ENCODE data around the gene ECHS1.
A peak's percentile ranks its signal among the peaks of the same experiment; 100 is the strongest.
"Not testable (repeated sequence)": the region's sequence is repeated elsewhere in the genome, so short reads cannot be mapped to it uniquely, and the experiment has no call there.

Gene ECHS1

DNA sequence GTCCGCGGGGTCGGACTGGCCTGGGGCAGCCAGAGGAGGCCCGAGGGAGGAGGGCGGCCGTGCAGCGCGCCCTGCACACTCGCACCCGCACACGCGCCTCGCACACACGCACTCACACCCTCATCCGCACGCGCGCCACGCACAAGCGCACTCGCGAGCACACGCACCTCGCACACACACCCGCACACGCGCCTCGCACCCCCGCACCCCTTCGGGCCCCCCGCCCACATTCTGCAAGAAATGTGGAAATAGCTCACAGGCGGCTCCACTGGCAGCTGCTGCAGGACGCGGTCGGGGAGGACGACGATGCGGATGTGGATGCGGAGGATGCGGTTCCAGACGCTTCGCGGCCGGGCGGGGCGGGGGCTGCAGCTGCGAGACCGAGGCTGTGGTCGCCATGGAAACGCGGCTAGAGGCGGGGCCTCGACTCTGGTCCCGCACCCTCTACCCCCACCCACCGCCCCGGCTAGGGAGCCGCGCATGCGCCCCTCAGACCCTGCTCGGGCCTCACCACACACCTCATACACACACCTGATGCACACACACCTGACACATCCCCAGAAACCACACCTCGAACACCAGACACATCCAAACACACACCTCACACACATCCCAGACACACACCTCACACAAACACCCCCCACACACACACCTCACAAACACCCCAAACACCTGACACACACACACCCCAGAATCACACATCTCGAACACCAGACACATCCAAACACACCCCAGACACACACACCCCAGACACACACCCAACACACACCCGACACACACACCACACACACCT is 36.4 kb downstream of the ECHS1 start, which contains the start of gene CALY:
Gene CALY, minus strand, starts transcription at position 320 of the 793 bp plus-strand sequence. CDS start 7,907 bp downstream, outside the sequence.
- DNase-seq, result peak; percentile 74

DNA sequence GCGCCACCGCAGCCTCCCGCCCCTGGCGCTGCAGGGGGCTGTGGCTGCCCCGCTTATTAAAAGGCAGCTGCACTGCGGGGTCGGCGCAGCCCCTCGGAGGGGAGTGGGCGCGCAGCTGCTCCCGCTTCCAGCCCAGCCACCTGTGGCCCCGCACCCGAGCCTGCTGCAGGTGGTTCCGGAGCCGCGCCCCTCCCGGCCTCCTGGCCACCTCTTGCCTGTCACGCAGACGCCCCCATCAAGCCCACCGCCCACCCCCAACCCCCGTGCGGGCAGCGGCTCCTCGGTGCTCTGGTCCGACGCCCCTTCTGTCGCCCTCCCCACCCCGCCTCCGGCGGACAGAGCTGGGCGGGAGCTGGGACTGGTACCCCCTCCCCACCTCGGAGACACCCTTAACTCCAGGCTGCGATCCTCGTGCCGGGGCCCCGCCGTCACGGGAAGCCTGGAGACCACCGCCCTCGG is 37.0 kb downstream of the ECHS1 start:
- DNase-seq, result no peak

DNA sequence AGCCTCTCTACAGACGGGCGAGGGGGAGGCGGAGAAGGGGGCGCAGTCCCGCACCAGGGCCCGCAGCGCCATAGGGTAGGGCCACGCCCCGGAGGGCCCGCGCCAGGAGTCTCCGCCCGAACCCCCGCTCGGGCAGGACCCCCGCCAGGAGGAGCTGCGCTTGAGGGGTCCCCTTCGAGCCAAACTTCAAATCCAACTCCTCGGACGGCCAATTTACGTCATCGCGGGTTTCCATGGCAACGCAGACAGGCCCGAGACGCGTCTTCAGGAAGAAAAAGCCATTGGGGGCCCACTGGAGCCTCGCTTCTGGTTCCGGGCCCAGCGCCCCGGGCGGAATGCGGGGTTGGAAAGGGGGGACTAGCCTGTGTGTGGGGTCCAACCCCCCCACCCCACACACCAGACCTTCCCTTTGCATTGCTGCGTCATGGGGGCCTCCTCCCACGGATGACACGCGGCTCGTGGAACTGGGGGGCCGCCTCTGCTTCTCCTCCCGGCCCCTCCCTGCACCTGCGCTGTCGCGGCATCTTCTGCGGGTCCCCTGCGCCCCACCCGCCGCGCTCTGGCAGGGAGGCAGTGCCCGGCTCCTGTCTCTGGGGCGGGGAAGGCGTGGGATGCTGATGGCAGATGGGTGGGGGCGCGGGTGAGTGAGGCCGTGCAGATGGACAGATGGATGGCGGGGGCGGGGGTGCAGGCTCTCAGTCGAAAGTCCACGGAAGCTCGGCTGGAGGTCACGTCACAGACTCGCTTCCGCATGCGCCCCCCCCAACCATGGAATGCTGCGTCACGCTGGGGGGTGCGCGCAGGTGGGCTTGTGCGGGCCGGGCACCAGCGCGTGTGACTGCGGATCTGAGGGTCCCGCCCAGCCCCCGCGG is 37.7 kb downstream of the ECHS1 start:
- DNase-seq, result peak; percentile 85

- DNase-seq, result no peak
Measured at GRCh38 chr10:133334503-133335245, 38.5 kb downstream of the ECHS1 start.

DNA sequence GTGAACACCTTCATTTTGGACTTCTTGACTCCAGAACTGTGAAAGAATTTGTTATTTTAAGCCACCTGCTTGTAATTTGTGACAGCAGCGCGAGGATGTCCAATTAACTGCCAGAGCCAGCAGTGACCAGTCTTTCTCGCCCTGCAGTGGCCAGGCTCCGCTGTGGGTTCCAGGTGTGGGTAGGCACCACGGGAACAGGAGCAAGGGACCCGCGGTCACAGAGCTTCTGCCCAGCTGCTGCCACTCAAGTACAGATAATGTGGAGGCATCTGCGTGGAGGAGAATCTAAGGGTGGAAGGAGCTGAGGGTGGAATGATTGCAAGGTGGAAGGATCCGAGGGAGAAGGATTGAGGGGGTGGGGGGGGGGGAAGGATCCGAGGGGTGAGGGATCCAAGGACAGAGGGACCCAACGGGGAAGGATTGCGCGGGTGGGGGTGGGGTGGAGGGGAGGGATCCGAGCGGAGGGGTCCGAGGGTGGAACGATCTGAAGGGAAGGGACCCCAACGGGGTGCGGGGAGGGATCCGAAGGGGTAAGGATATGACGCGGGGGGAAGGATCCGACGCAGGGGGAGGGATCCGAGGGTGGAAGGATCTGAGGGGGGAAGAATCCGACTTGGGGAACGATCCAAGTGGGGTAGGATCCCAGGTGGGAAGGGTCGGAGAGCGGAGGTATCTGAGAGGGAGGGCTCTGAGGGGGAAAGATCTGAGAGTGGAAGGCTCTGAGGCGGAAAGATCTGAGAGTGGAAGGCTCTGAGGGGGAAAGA is 40.0 kb downstream of the ECHS1 start:
- DNase-seq, result no peak

GRCh38 chr10:133329491-133330202 is 43.5 kb downstream of the ECHS1 start:
- DNase-seq, result peak; percentile 91

GRCh38 chr10:133328358-133329343 is 44.5 kb downstream of the ECHS1 start:
- DNase-seq, result no peak

DNA sequence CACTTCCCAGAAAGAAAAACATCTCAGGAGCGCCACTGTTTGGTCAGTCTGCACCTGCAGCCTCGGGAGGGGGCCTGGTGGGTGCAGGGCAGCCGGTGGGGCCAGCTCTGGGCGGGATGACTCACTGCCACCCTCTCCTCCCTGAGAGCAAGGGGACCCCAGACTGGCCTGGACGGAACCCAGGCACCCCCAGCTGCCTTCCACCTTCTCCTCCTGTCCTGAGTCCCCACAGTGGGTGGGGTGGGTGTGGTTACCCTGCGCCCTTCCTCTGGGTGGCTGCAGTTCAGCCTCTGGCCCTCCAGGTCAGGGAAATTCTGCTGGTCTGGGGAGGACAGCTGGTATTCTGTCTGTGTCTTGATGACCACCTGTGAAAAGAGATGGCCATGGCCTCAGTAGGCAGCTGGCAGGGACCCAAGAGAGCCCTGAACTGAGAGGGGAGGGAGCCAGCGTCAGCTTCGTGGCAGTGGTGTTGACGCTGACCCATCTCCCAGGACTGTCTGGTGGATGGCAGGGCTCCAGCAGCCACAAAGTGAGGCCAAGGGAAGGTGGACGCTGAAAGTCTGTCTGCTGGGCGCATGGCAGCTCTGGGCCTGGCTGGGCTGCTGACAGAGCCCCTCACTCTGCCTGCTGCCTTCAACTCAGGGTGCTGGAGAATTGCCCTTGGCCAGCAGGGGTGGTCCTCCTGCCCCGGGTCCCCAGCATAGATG is 45.4 kb downstream of the ECHS1 start:
- no peak for DNase-seq

DNA sequence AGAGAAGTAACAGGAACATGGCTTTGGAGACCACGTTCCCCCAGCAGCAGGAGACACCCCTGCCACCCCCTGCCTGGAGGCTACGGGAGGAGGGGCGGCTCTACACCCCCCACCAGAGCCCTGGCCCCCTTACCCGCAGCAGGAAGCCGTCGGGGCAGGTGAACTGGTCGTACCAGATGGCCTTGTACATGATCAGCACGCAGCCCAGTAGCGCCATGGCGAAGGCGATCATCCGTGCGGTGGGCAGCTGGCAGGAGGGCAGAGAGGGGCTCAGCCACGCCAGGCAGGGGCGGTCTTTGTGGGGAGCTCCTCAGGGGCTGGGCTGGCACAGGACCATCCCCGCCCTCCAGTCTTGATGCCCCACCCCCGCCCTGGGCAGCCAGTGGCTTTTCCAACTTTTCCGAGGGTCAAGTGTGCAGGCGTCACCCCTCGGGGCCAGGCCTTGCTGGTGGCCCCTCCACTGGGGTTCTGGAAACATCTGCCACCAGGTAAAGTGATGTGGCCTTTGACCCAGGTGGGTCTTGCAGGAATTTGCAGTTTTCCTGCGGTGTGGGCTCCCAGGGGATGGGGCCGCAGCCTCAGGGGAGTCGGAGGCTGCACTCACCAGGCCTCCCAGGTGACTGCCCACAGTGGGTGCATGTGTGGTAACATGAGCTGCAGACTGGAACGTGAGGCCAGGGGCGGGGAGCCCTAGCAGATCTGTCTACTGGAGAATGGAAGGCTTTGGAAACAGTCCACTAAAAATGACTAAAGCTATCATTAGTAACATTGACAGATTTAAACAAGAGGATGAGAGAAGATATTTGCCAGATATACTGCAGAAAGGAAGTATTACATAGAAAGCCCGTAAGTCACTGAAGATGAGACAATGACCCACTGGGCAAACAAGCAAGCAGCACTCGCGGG is 46.2 kb downstream of the ECHS1 start:
- no peak for DNase-seq

DNA sequence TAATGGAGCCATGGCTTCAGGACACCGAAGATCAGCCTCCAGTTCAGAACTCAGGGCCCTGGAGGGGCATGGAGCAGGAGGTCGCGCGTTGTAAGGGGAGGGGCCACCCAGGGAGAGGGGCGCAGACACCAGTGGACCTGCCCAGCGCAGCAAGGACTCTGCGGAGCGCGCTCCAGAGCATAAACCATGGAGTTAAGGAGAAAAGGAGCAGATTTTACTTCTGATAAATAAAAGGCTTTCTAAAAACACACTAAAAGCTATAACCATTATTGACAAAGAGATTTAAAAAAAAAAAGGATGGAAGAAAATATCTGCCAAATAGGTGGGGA is 47.0 kb downstream of the ECHS1 start:
- DNase-seq, result no peak

DNA sequence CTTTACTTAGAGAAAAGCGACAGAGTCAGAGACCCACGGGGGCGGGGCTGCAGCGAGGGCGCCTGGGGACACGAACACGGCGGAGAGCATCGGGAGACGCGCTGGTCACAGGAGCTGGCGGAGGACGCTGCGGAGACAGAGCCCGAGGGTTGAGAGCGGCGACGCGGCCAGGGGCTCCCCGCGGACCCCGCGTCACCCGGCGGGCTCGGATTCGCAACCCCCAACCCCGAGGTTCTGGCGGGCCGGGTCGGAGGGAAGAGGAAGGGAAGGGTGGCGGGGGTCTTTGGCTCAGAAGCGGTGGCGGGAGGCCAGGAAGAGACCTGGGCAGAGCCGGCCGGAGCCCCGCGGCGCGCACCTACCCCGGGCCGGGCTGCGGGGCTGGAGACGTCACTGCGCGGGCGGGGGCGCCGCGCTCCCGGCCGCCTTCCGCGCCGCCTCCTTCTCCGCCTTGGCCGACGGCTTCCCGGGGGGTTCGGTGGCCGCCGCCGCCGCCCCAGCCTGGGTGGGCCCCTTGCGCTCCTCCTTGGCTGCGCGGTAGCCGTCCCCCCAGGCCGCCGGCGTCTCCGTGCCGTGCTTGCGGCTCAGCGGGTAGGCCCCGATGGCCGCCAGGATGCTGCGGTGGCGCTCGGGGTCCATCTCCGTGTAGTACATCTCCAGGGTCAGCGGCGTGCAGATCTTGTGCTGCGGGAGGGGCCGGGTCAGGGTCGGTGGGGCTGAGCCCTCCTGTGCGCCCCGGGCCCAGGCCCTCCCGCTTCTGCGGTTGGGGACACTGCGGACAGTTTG is 47.5 kb downstream of the ECHS1 start:
- DNase-seq, result peak; percentile 41

GRCh38 chr10:133324857-133325260 is 48.3 kb downstream of the ECHS1 start:
- no peak for DNase-seq

DNA sequence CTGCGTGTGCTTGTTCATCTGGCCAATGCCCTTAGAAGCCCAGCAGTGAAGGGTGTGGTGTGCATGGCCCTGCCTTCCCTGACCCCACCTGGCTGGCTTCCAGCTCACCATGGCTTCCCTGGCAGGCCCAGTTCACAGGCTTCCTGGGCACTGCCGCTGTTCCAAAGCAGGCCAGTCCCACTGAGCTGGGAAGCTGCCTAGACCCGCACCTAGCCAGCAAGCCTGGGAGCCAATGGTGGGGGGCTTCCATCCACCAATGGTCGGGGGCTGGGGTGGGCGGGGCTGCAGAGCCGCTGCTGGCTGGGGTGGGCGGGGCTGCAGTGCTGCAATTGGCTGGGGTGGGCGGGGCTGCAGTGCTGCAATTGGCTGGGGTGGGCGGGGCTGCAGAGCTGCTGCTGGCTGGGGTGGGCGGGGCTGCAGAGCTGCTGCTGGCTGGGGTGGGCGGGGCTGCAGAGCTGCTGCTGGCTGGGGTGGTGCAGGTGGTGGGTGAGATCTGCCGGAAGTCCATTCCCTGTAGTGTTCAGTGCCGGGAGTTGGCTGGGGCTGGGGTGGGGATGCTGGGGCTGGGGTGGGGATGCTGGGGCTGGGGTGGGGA is 48.9 kb downstream of the ECHS1 start:
- peak; percentile 49 for DNase-seq

DNA sequence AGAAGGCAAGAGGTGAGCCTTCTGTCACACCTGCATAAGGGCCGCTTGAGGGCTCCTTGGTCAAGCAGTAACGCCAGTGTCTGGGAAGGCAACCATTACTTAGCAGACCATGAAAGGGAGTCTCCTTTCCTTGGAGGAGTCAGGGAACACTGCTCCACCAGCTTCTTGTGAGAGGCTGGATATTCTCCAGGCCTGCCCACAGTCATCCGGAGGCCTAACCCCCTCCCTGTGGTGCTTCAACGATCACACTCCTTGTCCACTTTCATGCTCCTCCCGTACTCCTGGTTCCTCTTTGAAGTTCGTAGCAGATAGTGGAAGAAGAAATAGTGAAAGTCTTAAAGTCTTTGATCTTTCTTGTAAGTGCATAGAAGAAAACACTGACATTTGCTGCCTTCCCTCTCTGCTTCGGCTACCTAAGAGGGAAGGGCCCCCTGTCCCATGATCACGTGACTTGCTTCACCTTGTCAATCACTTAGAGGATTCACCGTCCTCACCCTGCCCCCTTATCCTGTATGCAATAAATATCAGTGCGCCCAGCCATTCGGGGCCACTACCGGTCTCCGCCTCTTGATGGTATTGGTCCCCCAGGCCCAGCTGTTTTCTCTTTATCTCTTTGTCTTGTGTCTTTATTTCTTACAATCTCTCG is 51.0 kb downstream of the ECHS1 start:
- DNase-seq, result not testable (repeated sequence)

DNA sequence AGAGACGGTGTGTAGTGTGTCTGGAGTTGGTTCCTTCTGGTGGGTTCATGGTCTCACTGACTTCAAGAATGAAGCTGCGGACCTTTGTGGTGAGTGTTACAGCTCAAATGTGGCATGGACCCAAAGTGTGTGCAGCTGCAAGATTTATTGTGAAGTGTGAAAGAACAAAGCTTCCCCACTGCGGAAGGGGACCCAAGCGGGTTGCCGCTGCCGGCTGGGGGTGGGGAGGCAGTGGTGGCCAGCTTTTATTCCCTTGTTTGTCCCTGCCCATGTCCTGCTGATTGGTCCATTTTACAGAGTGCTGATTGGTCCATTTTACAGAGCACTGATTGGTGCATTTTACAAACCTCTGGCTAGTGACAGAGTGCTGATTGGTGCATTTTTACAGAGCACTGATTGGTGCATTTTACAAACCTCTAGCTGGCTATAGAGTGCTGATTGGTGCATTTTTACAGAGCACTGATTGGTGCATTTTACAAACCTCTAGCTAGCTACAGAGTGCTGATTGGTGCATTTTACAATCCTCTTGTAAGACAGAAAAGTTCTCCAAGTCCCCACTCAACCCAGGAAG is 52.2 kb downstream of the ECHS1 start:
- not testable (repeated sequence) for DNase-seq

DNA sequence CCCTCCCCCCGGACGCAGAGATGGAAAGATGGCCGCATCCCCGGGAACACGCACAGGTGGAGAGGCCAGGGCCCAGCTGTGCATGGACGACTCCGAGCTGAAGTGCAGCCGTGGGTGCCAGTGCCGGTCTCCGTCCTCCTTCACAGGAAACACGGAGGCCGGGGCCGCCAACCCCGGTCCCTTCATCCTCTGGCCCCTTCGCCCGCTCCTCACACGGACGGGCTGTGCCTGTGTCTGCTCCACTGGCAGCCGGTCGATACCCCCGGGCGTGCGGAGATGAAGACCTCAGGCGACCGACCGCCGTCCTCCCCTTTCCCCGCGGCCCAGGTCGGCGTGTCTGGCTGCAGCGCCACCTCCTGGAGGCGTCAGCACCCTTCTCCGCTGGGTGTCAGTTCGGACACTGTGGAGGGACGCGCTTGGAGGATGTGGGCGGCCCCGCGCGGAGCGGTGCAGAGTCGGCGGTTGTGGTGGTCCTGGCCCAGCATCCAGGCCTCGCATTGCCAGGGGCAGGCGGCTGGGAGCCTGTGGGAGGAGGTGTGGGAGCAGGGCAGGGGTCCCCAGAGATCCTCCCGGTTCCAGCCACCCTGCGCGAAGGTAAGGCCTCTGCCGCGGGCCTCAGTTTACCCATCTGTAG is 54.5 kb downstream of the ECHS1 start:
- peak; percentile 65 for DNase-seq

All from activated CD8-positive, alpha-beta memory T cell treated with anti-CD3 and anti-CD28 coated beads, Interleukin-2, amount 50 U/mL, for 4 hours (primary cell).